WTC11 (cell line): ENCODE measurements around the gene FHIT. TPM values are rescaled to one million over a fixed set of nuclear protein-coding genes. Genes with fewer than 3 reads are reported as not detected.

Experiments
- ATAC-seq: fragments of 200-7000 bp; cut with Tn5 transposase; 2 replicates; pipeline ENCODE4 v1.10.0; 2021; ENCODE audit warnings: mild to moderate bottlenecking, moderate library complexity
- CTCF ChIA-PET: fragments of 300-600 bp; sonication (Branson Sonifier 250); formaldehyde crosslinking; loops from one replicate; lab custom pipeline; 2021; ENCODE audit warnings: antibody characterized with exemption; lab: Charles Lee
- POLR2A ChIA-PET: fragments of 350-600 bp; sonication (Branson Sonifier 250); formaldehyde crosslinking; loops from one replicate; lab custom pipeline; 2021; ENCODE audit warnings: antibody characterized with exemption; lab: Charles Lee
- DNase-seq: peaks from one replicate; pipeline ENCODE4 v3.0.0; 2021; ENCODE audit warnings: low spot score
- H3K27ac Mint-ChIP-seq: 2 replicates; pipeline ENCODE4 v1.8.0; 2021; ENCODE audit warnings: mixed read lengths
- H3K27me3 Mint-ChIP-seq: 2 replicates; pipeline ENCODE4 v1.8.0; 2021; ENCODE audit warnings: low read depth, mild to moderate bottlenecking, moderate library complexity, mixed read lengths
- H3K36me3 Mint-ChIP-seq: 2 replicates; pipeline ENCODE4 v1.8.0; 2021; ENCODE audit warnings: mixed read lengths
- H3K4me1 Mint-ChIP-seq: 2 replicates; pipeline ENCODE4 v1.8.0; 2022; ENCODE audit warnings: mixed read lengths
- H3K4me3 Mint-ChIP-seq: 2 replicates; pipeline ENCODE4 v1.8.0; 2021; ENCODE audit warnings: mild to moderate bottlenecking, moderate library complexity, mixed read lengths
- H3K9me3 Mint-ChIP-seq: 2 replicates; pipeline ENCODE4 v1.8.0; 2021; ENCODE audit warnings: mixed read lengths
- CBFB ChIP-seq: sonication (generic); formaldehyde crosslinking; IDR thresholded peaks from 2 replicates; pipeline ENCODE4 v1.8.1; 2022; ENCODE audit warnings: mild to moderate bottlenecking, low read depth, missing genetic modification reagents
- ETV6 ChIP-seq: sonication (generic); formaldehyde crosslinking; IDR thresholded peaks from 2 replicates; pipeline ENCODE4 v1.8.1; 2022; ENCODE audit warnings: mild to moderate bottlenecking, missing genetic modification reagents
- FOXK1 ChIP-seq: sonication (generic); formaldehyde crosslinking; IDR thresholded peaks from 2 replicates; pipeline ENCODE4 v1.8.0; 2022; ENCODE audit warnings: mild to moderate bottlenecking, moderate library complexity, missing genetic modification reagents
- FOXP1 ChIP-seq: sonication (generic); formaldehyde crosslinking; IDR thresholded peaks from 2 replicates; pipeline ENCODE4 v1.8.0; 2022; ENCODE audit warnings: missing genetic modification reagents, mild to moderate bottlenecking, moderate library complexity, borderline replicate concordance
- GRHL2 ChIP-seq: fragments of 250-450 bp; sonication (Bioruptor Pico); IDR thresholded peaks from 2 replicates; pipeline ENCODE4 v1.8.0; 2022; ENCODE audit warnings: mild to moderate bottlenecking, moderate library complexity; ENCODE audit not compliant: insufficient replicate concordance, severe bottlenecking
- IRF1 ChIP-seq: sonication (generic); formaldehyde crosslinking; IDR thresholded peaks from 2 replicates; pipeline ENCODE4 v1.8.0; 2023; ENCODE audit warnings: missing genetic modification reagents
- NFATC4 ChIP-seq: fragments of 250-450 bp; sonication (Bioruptor Pico); IDR thresholded peaks from 2 replicates; pipeline ENCODE4 v1.9.0; 2021; ENCODE audit warnings: mild to moderate bottlenecking
- OVOL2 ChIP-seq: fragments of 250-450 bp; sonication (Bioruptor Pico); IDR thresholded peaks from 2 replicates; pipeline ENCODE4 v1.9.0; 2021; ENCODE audit warnings: mild to moderate bottlenecking, borderline replicate concordance
- PRDM15 ChIP-seq: sonication (generic); formaldehyde crosslinking; IDR thresholded peaks from 2 replicates; pipeline ENCODE4 v1.8.0; 2022; ENCODE audit warnings: missing genetic modification reagents
- PRRX2 ChIP-seq: fragments of 250-450 bp; sonication (Bioruptor Pico); IDR thresholded peaks from 2 replicates; pipeline ENCODE4 v1.8.0; 2021; ENCODE audit warnings: mild to moderate bottlenecking
- RORB ChIP-seq: fragments of 250-450 bp; sonication (Bioruptor Pico); IDR thresholded peaks from 2 replicates; pipeline ENCODE4 v1.9.0; 2021; ENCODE audit warnings: mild to moderate bottlenecking
- TEAD4 ChIP-seq: sonication (generic); formaldehyde crosslinking; IDR thresholded peaks from 2 replicates; pipeline ENCODE4 v1.8.0; 2022; ENCODE audit warnings: mild to moderate bottlenecking, missing genetic modification reagents
- TP53 ChIP-seq: sonication (generic); formaldehyde crosslinking; IDR thresholded peaks from 2 replicates; pipeline ENCODE4 v1.8.1; 2023; ENCODE audit warnings: mild to moderate bottlenecking, missing genetic modification reagents
- ZNF138 ChIP-seq: sonication (generic); formaldehyde crosslinking; conservative IDR thresholded peaks from 2 replicates; pipeline ENCODE4 v1.8.1; 2022; ENCODE audit warnings: mild to moderate bottlenecking, moderate library complexity, missing genetic modification reagents
- total RNA-seq: library from RNA; stranded (reverse); gene quantifications from 3 replicates; pipeline ENCODE4 v1.2.3, GENCODE V29; 2021
- TF ChIP-seq, protein P1 (sequence below): sonication (generic); formaldehyde crosslinking; IDR thresholded peaks from 2 replicates; pipeline ENCODE4 v1.8.1; 2023; ENCODE audit warnings: mild to moderate bottlenecking, moderate library complexity, missing genetic modification reagents
- TF ChIP-seq, protein P2 (sequence below): sonication (generic); formaldehyde crosslinking; IDR thresholded peaks from 2 replicates; pipeline ENCODE4 v1.8.1; 2022; ENCODE audit warnings: mild to moderate bottlenecking, moderate library complexity, missing genetic modification reagents
- TF ChIP-seq, protein P3 (sequence below): fragments of 250-450 bp; sonication (Bioruptor Pico); IDR thresholded peaks from 2 replicates; pipeline ENCODE4 v1.9.0; 2021; ENCODE audit warnings: mild to moderate bottlenecking
- TF ChIP-seq, protein P4 (sequence below): fragments of 250-450 bp; sonication (Bioruptor Pico); IDR thresholded peaks from 2 replicates; pipeline ENCODE4 v1.9.0; 2021; ENCODE audit warnings: moderate library complexity, mild to moderate bottlenecking, inconsistent platforms, borderline replicate concordance
- TF ChIP-seq, protein P5 (sequence below): sonication (generic); formaldehyde crosslinking; IDR thresholded peaks from 2 replicates; pipeline ENCODE4 v1.8.1; 2023; ENCODE audit warnings: mild to moderate bottlenecking, missing genetic modification reagents
- TF ChIP-seq, protein P6 (sequence below): sonication (generic); formaldehyde crosslinking; IDR thresholded peaks from 2 replicates; pipeline ENCODE4 v1.8.1; 2022; ENCODE audit warnings: mild to moderate bottlenecking, missing genetic modification reagents, moderate library complexity, borderline replicate concordance

Gene FHIT
- total RNA-seq, 1 experiment from 2014 or later = 2.6 TPM

DNA sequence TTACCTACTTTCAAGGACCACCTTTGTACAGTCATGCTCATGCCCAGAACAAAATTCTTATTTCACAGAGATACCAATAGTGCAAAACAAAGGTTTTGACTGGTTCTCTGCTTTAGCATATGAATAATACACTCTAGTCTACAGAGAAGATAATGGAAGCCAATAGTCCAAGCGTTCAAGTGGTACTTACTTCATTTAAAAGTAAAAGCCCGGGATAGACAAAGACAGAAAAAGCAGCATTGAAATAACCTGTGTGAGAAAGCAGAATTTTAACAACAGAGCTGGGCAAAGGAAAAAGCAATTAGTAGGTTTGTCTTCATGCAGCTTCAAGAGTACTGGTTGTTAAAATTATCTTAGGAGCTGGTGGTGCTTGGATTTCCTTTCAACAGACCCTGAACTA lies 848.3 kb downstream of the FHIT start:
- DNase-seq = no peak
- Mint-ChIP-seq H3K27ac (peak overlapping the region; percentile 14; the same call in 1 of the 2 replicates), H3K4me1 (peaks cover 33% of the 10 kb centered on the region)
- TF ChIP-seq CBFB (CRISPR knock-in tag) = no peak
- no peak for TF ChIP-seq TP53 (CRISPR knock-in tag)
- no peak for TF ChIP-seq ETV6 (CRISPR knock-in tag)
- TF ChIP-seq, protein P1, sequence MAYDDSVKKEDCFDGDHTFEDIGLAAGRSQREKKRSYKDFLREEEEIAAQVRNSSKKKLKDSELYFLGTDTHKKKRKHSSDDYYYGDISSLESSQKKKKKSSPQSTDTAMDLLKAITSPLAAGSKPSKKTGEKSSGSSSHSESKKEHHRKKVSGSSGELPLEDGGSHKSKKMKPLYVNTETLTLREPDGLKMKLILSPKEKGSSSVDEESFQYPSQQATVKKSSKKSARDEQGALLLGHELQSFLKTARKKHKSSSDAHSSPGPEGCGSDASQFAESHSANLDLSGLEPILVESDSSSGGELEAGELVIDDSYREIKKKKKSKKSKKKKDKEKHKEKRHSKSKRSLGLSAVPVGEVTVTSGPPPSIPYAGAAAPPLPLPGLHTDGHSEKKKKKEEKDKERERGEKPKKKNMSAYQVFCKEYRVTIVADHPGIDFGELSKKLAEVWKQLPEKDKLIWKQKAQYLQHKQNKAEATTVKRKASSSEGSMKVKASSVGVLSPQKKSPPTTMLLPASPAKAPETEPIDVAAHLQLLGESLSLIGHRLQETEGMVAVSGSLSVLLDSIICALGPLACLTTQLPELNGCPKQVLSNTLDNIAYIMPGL (CRISPR knock-in tag) = no peak
- TF ChIP-seq ZNF138 (CRISPR knock-in tag) = no peak
- TF ChIP-seq PRRX2 (CRISPR knock-in tag) = no peak
- TF ChIP-seq, protein P2, sequence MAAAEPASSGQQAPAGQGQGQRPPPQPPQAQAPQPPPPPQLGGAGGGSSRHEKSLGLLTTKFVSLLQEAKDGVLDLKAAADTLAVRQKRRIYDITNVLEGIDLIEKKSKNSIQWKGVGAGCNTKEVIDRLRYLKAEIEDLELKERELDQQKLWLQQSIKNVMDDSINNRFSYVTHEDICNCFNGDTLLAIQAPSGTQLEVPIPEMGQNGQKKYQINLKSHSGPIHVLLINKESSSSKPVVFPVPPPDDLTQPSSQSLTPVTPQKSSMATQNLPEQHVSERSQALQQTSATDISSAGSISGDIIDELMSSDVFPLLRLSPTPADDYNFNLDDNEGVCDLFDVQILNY (CRISPR knock-in tag) = no peak
- TF ChIP-seq, protein P3, sequence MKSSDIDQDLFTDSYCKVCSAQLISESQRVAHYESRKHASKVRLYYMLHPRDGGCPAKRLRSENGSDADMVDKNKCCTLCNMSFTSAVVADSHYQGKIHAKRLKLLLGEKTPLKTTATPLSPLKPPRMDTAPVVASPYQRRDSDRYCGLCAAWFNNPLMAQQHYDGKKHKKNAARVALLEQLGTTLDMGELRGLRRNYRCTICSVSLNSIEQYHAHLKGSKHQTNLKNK (CRISPR knock-in tag) = no peak
- no peak for TF ChIP-seq FOXP1
- TF ChIP-seq OVOL2 = no peak
- TF ChIP-seq GRHL2 (CRISPR knock-in tag) = no peak
- no peak for TF ChIP-seq RORB (CRISPR knock-in tag)
- TF ChIP-seq PRDM15 (CRISPR knock-in tag) = no peak
- TF ChIP-seq, protein P4, sequence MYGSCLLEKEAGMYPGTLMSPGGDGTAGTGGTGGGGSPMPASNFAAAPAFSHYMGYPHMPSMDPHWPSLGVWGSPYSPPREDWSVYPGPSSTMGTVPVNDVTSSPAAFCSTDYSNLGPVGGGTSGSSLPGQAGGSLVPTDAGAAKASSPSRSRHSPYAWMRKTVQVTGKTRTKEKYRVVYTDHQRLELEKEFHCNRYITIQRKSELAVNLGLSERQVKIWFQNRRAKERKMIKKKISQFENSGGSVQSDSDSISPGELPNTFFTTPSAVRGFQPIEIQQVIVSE (CRISPR knock-in tag) = no peak
- TF ChIP-seq NFATC4 (CRISPR knock-in tag) = no peak
- TF ChIP-seq TEAD4 (CRISPR knock-in tag) = no peak
- TF ChIP-seq, protein P5, sequence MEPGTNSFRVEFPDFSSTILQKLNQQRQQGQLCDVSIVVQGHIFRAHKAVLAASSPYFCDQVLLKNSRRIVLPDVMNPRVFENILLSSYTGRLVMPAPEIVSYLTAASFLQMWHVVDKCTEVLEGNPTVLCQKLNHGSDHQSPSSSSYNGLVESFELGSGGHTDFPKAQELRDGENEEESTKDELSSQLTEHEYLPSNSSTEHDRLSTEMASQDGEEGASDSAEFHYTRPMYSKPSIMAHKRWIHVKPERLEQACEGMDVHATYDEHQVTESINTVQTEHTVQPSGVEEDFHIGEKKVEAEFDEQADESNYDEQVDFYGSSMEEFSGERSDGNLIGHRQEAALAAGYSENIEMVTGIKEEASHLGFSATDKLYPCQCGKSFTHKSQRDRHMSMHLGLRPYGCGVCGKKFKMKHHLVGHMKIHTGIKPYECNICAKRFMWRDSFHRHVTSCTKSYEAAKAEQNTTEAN (CRISPR knock-in tag) = no peak
- TF ChIP-seq, protein P6, sequence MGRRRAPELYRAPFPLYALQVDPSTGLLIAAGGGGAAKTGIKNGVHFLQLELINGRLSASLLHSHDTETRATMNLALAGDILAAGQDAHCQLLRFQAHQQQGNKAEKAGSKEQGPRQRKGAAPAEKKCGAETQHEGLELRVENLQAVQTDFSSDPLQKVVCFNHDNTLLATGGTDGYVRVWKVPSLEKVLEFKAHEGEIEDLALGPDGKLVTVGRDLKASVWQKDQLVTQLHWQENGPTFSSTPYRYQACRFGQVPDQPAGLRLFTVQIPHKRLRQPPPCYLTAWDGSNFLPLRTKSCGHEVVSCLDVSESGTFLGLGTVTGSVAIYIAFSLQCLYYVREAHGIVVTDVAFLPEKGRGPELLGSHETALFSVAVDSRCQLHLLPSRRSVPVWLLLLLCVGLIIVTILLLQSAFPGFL = no peak
- no peak for TF ChIP-seq IRF1 (CRISPR knock-in tag)
- TF ChIP-seq FOXK1 (CRISPR knock-in tag) = no peak
- TF ChIP-seq, all 79 proteins: peak for 0
- H3K27me3 Mint-ChIP-seq = no peaks in the 10 kb centered on the region
- ChIA-PET CTCF (no interaction called here), POLR2A (no interaction called here)
- H3K9me3 Mint-ChIP-seq = peaks cover 9% of the 10 kb centered on the region
- ATAC-seq = no peak
- peaks cover 14% of the 10 kb centered on the region for H3K36me3 Mint-ChIP-seq
- no peak overlapping the region for H3K4me3 Mint-ChIP-seq
